GM19043 (cell line): ENCODE measurements around the gene DDX5.

ENCODE experiments used
- ATAC-seq: cut with Tn5 transposase; IDR thresholded peaks from one replicate; pipeline ENCODE4 v1.9.1; 2021; ENCODE audit warnings: low read depth; ENCODE audit not compliant: unreplicated experiment

The DDX5 gene

GRCh38 chr17:64509179-64509578, 3.1 kb upstream of the DDX5 start:
- ATAC-seq = no peak

DNA sequence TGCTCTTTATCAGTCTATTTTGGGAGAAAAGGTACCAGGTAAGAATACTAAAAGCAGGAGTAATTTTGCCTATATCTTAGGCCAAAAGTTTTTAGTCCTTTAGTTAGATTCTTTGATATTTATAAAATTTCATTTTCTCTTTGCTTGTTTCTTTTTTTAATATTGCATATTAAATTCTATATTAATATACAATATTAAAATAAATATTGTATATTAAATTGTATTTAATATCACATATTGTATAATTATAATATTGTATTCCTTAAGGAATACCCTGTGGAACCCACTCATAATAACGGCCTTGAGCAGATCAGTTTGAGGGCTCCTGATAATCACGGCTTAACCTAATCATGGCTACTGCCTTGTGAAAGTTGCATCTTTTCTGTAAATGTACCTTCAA, 2.6 kb upstream of the DDX5 start:
- ATAC-seq = no peak

DNA sequence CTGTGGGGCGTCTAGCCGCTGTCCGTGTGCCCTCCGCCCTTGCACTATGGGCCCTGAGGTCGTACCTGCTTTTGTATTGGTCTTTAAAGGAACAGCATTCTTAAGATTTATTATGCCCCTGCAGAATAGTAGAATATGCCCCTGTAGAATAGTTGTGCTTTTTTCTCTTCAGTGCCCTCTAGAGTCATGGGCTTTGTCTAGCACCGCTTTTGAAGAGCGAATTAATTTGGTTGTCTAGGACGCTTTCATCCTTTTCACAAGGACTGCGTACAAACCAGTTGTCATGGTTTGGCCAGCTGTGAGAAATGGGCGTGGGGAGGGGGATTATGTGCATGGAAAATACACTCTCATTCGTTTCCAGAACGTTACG, 1.3 kb upstream of the DDX5 start:
- peak; percentile 33 for ATAC-seq

DNA sequence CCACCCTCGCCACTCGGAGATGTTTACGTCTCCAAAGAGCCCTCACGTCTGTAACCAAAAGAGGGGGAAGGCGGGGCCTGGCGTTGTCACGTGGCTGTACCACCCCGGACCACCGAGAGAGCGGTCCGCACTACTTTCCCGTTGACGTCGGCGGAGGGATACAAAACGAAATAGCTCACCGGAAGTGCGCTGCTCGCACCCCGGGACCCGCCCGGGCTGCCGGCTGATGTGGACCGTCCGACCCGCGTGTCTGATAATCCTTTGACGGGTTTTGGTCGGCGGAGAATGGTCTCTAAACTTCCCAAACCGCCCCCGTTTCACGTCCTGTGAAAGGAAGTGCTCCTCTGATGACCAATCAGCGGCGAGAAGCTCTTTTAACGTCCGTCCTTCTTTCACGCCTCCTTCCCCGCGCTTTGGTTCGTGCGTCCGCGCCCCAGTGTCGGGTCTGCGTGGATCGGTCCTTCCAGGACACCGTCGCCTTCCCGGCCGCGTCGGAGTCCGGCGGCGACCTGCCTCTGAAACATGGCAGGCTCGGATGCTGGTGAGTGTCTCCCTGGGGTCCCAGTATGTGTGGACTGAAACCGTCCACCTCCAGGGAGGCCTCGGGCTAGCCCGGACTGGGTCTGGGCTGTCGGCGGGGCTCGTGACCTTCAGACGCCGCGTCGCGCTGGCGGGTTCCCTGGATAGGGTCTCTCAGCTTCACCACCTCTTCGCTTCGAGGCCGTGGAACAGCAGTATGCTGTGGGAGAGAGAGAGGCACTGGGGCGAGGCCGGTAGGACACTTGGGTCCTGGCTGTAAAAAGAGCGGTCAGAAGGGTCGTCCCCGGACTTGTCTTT, 705 bp upstream of the DDX5 start, which contains the start of gene CEP95:
Gene CEP95, plus strand, starts transcription at position 402 of the 837 bp plus-strand sequence. Its CDS starts 121 bp downstream, at position 523.
- peak; percentile 53 for ATAC-seq

DNA sequence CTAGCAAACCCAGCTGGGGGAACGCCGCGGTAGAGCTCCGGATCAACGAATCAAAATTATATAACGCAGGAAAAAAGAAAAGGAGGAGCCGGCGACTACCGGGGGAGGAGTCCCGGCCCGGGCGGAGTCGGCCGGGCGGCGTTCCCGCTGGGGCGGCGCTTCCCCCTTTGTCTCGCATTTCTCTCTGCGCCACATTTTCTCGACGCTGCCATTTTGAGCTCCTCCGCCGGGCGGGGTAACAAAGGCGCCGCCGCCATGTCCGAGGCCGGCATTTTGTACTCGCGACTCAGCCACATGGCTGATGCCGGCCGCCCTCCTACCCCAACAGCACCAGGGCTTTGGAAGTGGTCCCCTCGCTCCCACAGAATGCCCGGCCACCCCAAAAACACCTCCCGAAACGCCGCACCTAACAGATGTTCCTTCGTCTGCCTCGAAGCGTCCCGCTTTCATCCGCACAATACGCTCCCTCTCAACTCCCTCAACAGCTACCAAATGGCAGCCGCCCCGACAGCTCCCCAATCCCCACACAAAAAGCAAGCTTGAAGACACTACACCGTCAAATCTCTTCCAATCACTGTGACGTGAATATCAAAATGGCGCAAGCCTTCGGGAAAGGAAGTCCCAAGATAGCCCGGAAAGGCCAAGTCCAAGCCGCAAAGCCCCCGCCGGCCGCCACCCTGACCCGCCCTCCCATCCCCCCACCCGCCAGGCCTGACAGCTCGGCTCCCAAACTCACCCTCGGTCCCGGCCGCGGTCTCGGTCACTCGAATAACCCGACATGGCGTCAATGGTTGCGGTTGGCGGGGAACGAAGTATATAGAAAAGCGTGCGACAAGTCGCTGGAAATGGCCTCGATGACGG, 519 bp downstream of the DDX5 start:
- no peak for ATAC-seq

- no peak for ATAC-seq
These were observed 1.2 kb downstream of the DDX5 start for GRCh38 chr17:64504769-64505339.

- no peak for ATAC-seq
These were observed 2.0 kb downstream of the DDX5 start for GRCh38 chr17:64503821-64504768.

DNA sequence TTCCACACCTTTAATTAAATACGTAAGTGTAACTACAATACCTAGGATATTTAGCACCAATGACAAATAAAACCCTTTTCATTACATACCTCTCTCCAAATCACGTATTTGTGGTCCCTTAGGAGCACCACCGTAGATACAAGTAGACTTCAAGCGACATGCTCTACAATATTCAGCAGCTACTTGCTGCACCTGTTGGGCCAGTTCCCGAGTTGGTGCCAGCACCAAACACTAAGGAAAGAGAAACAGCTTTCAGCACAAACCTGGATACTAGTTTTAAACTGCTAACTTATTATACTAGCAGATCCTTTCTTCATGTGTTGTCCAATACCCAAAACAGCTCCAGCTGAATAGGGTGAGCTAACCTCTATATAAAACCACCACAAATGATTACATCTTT, 2.7 kb downstream of the DDX5 start:
- ATAC-seq = no peak

DNA sequence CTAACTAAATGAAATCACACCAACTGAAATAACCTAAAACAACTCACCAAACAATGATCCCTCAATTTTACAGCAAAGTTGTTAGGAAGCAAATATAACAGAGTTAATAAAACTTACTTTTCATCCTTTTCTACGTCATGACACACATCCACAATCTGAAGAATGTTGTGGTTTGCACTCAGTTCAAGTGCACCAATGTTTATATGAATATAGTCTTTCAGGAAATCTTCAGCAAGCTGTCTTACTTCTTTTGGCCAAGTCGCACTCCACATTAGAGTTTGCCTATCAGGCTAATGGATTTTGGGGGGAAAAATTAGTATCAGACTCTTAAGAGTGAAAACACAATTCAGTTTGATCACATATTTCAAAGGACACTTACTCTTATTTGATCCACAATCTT, 3.3 kb downstream of the DDX5 start:
- no peak for ATAC-seq

GRCh38 chr17:64502021-64502420, 4.1 kb downstream of the DDX5 start:
- no peak for ATAC-seq

- ATAC-seq = no peak
These were observed 5.0 kb downstream of the DDX5 start for GRCh38 chr17:64500862-64501765.

- no peak for ATAC-seq
These were observed 5.6 kb downstream of the DDX5 start for GRCh38 chr17:64500487-64500859.

DNA sequence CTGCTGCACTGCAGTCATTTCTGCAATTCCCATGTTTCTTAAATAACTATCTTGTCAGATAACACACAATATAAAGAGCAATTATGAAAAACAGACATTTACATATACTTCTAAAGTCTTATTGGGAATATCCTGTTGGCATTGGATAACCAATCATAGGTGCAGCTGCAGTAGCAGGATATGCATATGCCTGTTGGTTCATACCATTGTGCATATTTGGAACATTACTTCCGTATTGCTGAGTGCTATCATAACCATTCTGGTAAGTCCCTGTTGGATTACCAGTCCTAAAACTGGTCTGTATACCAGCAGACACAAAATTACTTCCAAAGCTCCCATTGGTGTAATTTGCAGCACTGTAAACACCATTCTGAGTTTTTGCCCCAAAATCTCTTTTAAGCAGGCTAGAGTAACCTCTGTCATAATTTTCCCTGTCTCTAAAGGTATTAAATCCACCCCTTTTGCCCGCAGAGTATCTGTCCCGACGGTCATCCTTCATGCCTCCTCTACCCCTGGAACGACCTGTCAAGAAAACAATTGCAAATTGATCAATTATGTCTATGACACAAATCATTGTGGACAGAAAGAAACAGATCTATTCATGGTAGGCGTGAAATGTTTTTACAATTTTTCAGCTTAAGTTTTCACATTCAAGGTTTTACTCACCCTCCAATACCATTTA, 6.1 kb downstream of the DDX5 start:
- no peak for ATAC-seq

GRCh38 chr17:64498308-64499203, 7.5 kb downstream of the DDX5 start:
- ATAC-seq = no peak

GRCh38 chr17:64497565-64498035, 8.5 kb downstream of the DDX5 start:
- no peak for ATAC-seq

DNA sequence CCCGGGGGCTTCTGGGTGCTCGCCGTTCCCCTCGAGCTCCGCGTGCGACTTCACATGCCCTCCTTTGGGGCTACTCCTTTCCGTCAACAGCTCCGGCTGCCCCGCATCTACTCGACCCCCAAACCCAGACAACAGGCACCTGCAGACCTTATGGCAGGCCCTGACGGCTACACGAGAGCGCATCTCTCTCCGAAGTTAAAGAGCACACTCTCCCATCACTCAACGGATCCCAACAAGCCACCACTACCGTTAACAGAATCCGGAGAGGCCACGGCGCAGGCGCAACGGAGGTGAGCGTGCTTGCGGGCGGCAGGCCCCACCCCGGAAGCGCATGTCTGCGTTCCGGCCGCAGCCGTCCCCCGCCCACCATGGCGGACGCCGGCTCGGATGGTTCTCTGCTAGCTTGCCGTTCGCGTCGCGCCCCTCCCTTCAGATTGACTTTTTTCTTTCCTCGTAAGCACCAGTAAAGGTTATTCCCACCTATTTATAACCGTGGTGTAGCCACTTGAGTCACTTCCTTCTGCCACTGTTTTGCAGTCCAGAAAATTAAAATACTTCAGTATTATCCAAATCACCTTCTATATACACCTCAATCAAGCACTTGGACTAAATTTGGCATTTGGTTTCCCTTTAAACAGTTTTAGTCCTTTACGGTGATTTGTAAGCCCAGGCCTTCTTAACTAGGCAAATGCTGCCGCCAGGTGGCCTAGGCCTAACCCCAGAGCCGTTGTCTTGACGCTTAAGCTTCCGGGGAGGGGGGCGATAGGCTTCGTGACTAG, 9.1 kb downstream of the DDX5 start, which contains the start of gene POLG2:
Gene POLG2, minus strand, starts transcription at position 269 of the 779 bp plus-strand sequence. Its CDS starts 86 bp downstream, at position 183.
- peak; percentile 91 for ATAC-seq

DNA sequence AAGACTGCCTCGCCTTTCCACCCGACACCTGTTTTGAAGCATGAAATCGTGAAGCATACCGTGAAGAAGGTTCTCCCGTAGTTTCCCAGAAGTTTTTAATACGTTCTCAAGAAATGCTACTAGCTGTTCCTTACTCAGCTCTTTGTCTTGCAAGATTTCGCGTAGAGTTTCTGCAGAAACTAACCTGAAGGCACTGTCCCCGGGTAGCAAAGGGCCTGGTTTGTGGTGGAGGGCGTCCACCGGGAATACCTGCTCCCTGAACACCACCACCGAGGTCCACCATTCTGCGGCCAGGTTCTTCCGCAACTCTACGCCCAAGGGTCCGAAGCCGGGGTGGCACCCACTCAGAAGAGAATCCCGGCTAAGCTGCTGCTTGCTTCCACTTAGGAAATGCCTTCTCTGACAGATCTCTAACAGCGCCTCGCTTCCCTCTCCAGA, 9.7 kb downstream of the DDX5 start:
- ATAC-seq = no peak
